ENCODE data around the gene AIRE. TPM values are rescaled to one million over a fixed set of nuclear protein-coding genes. Genes with fewer than 3 reads are reported as not detected.

The AIRE gene
- total and polyA plus RNA-seq, 4 donors, result 0.05 TPM; not detected in 3

DNA sequence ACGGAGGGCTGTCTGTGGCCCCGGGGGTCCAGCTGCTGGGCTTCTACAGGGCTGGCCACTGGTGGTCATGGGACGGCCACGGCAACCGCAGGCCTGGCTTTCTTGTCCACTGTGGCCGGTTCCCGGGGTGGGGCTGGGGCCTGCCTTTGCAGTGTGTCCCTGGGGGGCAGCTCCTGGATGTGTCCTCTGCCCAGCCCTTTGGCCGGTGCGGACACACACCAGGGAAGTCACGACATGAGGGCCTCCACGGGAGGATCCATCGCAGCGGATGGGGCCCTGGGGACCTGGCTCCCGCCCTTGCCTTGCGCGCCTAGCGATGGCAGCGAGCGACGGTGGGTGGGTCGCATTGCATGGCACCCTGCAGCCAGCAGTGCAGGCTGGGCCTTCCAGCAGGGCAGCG is 32.2 kb downstream of the AIRE start:
- DNase-seq (ENCODE audit: low spot score), result no peak
- TF ChIP-seq SP1 (IDR thresholded peaks at IDR 0.05) (no peak), GABPA (IDR thresholded peaks at IDR 0.05 in 1 of 2, conservative IDR thresholded peaks at IDR 0.05 in 1 of 2) (no peak), TAF1 (conservative IDR thresholded peaks at IDR 0.05) (no peak)
- TF ChIP-seq, protein P1, sequence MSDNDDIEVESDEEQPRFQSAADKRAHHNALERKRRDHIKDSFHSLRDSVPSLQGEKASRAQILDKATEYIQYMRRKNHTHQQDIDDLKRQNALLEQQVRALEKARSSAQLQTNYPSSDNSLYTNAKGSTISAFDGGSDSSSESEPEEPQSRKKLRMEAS (IDR thresholded peaks at IDR 0.05), result no peak
- Histone ChIP-seq H3K9ac (ENCODE audit: low read depth in 1 of 2, low read length in 2 of 2) (no peak overlapping the region), H3K4me1 (ENCODE audit: control insufficient read depth in 4 of 4, insufficient read depth in 4 of 4, low read length in 3 of 4) (no peaks in the 10 kb centered on the region), H3K27me3 (ENCODE audit: control insufficient read depth in 4 of 4, insufficient read depth in 4 of 4, low read length in 3 of 4) (no peaks in the 10 kb centered on the region), H3K36me3 (ENCODE audit: control insufficient read depth in 4 of 4, insufficient read depth in 3 of 4, low read depth in 1 of 4, low read length in 3 of 4) (peaks cover 5 to 66% (median 22%) of the 10 kb centered on the region in 4 donors), H3K9me3 (ENCODE audit: control insufficient read depth in 4 of 4, low read length in 3 of 4) (no peaks in the 10 kb centered on the region), H3K4me3 (ENCODE audit: low read depth in 1 of 3, low read length in 3 of 3) (no peak overlapping the region), H3K27ac (ENCODE audit: low read depth in 1 of 2, low read length in 2 of 2) (no peak overlapping the region)
- WGBS, result 98% methylated on average over 22 of the region's 22 CpGs

DNA sequence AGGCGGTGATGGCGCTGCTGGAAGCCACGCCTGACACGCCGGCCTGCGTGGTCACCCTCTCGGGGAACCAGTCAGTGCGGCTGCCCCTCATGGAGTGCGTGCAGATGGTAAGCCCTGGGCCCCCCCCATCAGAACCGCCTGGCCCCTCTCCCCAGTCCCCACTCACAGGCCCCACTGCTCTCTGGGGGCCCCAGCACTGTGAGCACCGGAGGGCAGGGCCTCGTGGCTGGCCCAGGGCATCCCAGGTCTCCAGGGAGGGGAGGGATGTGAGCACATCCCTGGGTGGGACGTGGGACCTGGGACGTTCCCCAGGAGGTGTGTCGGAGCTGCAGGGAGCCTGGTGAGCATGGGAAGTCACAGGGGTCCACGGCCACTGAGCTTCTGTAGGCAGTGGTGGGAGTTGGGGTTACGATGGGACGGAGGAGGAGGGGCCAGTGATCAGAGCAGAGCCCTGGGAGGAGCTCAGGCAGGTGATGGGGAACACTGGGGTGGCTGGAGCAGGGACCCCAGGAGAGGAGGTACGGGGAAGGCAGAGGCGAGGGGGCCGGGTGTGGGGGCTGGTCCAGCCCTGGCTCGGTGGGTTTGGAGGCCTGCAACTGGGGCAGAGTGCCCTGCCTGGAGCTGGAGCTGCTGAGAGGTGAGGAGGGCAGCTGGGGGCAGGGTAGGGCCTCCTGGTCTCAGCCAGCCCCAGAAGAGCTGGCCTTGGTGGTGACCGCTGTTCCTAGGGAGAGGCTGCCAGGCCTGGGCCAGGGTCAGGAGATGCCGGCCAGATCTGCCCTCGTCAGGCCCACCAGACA is 33.0 kb downstream of the AIRE start:
- H3K9me3 ChIP-seq (ENCODE audit: control insufficient read depth in 4 of 4, low read length in 3 of 4), result no peaks in the 10 kb centered on the region
- no peak overlapping the region for H3K27ac ChIP-seq (ENCODE audit: low read depth in 1 of 2, low read length in 2 of 2)
- no peak overlapping the region for H3K9ac ChIP-seq (ENCODE audit: low read depth in 1 of 2, low read length in 2 of 2)
- H3K4me1 ChIP-seq (ENCODE audit: control insufficient read depth in 4 of 4, insufficient read depth in 4 of 4, low read length in 3 of 4), result no peaks in the 10 kb centered on the region
- TF ChIP-seq NR2F2 (IDR thresholded peaks at IDR 0.05) (no peak), RXRA (IDR thresholded peaks at IDR 0.05) (no peak), GABPA (IDR thresholded peaks at IDR 0.05 in 1 of 2, conservative IDR thresholded peaks at IDR 0.05 in 1 of 2) (no peak), YY1 (IDR thresholded peaks at IDR 0.05) (no peak), TAF1 (conservative IDR thresholded peaks at IDR 0.05) (no peak), FOXA2 (IDR thresholded peaks at IDR 0.05) (no peak), HNF4G (IDR thresholded peaks at IDR 0.05) (no peak), EGR1 (IDR thresholded peaks at IDR 0.05; ENCODE audit: low read depth in 2 of 2) (no peak), HNF4A (conservative IDR thresholded peaks at IDR 0.05) (no peak)
- TF ChIP-seq, protein P2, sequence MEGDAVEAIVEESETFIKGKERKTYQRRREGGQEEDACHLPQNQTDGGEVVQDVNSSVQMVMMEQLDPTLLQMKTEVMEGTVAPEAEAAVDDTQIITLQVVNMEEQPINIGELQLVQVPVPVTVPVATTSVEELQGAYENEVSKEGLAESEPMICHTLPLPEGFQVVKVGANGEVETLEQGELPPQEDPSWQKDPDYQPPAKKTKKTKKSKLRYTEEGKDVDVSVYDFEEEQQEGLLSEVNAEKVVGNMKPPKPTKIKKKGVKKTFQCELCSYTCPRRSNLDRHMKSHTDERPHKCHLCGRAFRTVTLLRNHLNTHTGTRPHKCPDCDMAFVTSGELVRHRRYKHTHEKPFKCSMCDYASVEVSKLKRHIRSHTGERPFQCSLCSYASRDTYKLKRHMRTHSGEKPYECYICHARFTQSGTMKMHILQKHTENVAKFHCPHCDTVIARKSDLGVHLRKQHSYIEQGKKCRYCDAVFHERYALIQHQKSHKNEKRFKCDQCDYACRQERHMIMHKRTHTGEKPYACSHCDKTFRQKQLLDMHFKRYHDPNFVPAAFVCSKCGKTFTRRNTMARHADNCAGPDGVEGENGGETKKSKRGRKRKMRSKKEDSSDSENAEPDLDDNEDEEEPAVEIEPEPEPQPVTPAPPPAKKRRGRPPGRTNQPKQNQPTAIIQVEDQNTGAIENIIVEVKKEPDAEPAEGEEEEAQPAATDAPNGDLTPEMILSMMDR (IDR thresholded peaks at IDR 0.05; ENCODE audit: low read depth, low read length, missing input control), result no peak
- TF ChIP-seq, protein P3, sequence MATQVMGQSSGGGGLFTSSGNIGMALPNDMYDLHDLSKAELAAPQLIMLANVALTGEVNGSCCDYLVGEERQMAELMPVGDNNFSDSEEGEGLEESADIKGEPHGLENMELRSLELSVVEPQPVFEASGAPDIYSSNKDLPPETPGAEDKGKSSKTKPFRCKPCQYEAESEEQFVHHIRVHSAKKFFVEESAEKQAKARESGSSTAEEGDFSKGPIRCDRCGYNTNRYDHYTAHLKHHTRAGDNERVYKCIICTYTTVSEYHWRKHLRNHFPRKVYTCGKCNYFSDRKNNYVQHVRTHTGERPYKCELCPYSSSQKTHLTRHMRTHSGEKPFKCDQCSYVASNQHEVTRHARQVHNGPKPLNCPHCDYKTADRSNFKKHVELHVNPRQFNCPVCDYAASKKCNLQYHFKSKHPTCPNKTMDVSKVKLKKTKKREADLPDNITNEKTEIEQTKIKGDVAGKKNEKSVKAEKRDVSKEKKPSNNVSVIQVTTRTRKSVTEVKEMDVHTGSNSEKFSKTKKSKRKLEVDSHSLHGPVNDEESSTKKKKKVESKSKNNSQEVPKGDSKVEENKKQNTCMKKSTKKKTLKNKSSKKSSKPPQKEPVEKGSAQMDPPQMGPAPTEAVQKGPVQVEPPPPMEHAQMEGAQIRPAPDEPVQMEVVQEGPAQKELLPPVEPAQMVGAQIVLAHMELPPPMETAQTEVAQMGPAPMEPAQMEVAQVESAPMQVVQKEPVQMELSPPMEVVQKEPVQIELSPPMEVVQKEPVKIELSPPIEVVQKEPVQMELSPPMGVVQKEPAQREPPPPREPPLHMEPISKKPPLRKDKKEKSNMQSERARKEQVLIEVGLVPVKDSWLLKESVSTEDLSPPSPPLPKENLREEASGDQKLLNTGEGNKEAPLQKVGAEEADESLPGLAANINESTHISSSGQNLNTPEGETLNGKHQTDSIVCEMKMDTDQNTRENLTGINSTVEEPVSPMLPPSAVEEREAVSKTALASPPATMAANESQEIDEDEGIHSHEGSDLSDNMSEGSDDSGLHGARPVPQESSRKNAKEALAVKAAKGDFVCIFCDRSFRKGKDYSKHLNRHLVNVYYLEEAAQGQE (IDR thresholded peaks at IDR 0.05), result no peak
- TF ChIP-seq, protein P1 (IDR thresholded peaks at IDR 0.05), result no peak
- TF ChIP-seq, protein P4, sequence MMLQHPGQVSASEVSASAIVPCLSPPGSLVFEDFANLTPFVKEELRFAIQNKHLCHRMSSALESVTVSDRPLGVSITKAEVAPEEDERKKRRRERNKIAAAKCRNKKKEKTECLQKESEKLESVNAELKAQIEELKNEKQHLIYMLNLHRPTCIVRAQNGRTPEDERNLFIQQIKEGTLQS (IDR thresholded peaks at IDR 0.05), result no peak
- no peak overlapping the region for H3K4me3 ChIP-seq (ENCODE audit: low read depth in 1 of 3, low read length in 3 of 3)
- no peak for DNase-seq (ENCODE audit: low spot score)
- peaks cover 0 to 62% (median 19%) of the 10 kb centered on the region in 4 donors for H3K36me3 ChIP-seq (ENCODE audit: control insufficient read depth in 4 of 4, insufficient read depth in 3 of 4, low read depth in 1 of 4, low read length in 3 of 4)
- 96% methylated on average over 25 of the region's 25 CpGs for WGBS
- H3K27me3 ChIP-seq (ENCODE audit: control insufficient read depth in 4 of 4, insufficient read depth in 4 of 4, low read length in 3 of 4), result no peaks in the 10 kb centered on the region
